HepG2 (cell line): ENCODE data around the gene MAP3K1. TPM values are rescaled to one million over a fixed set of nuclear protein-coding genes. Genes with fewer than 3 reads are reported as not detected.
A peak's percentile ranks its signal among the peaks of the same experiment; 100 is the strongest.
"Not testable (repeated sequence)": the region's sequence is repeated elsewhere in the genome, so short reads cannot be mapped to it uniquely, and the experiment has no call there.

ENCODE experiments used
- ATAC-seq: fragments of 200-7000 bp; cut with Tn5 transposase; 3 replicates; pipeline ENCODE4 v1.9.1; 2020; ENCODE audit warnings: mild to moderate bottlenecking, moderate library complexity
- BruUV-seq: library from RNA; stranded (reverse); fragments of 400-500 nt; replicated peaks from 2 replicates; lab custom pipeline; 2021; lab: Mats Ljungman, UMichigan
- CTCF ChIA-PET: fragments of 300-600 bp; formaldehyde crosslinking; extraction: SDS; loops from one replicate; lab custom pipeline; 2021; ENCODE audit warnings: low total read pairs, inconsistent platforms, low intra/inter-chr PET ratio; lab: Yijun Ruan, JAX
- POLR2A ChIA-PET: fragments of 350-600 bp; sonication (Branson Sonifier 250); formaldehyde crosslinking; loops from one replicate; lab custom pipeline; 2020; ENCODE audit warnings: antibody characterized with exemption, inconsistent platforms; lab: Yijun Ruan, JAX
- DNase-seq: peaks from one replicate; pipeline ENCODE4 v3.0.0-alpha.2; 2015; ENCODE audit warnings: low spot score
- FAIRE-seq: peaks from 3 replicates; lab custom pipeline; 2011; peaks lifted over from hg19 to GRCh38; lab: Jason Lieb, UNC
- H2AFZ ChIP-seq: one replicate; pipeline ENCODE4 v1.6.1; 2011; ENCODE audit warnings: low read length, inconsistent platforms
- H3K27ac ChIP-seq: fragments of 300-600 bp; 3 replicates; pipeline ENCODE4 v1.8.0; 2011; ENCODE audit warnings: mixed run types, mild to moderate bottlenecking, mixed read lengths, low read length, inconsistent platforms; ENCODE audit not compliant: insufficient read depth; ENCODE audit errors: extremely low read length
- H3K27me3 ChIP-seq, 2 experiments: fragments of 200-600 bp in 1 of 2; 2 replicates in 1 of 2; 3 replicates in 1 of 2; pipeline versions ENCODE4 v1.6.0 to v1.8.0; 2011; ENCODE audit warnings: low read length in 2 of 2, mild to moderate bottlenecking in 2 of 2, moderate library complexity in 2 of 2, inconsistent platforms in 1 of 2; ENCODE audit not compliant: insufficient read depth in 2 of 2, control insufficient read depth in 1 of 2
- H3K36me3 ChIP-seq, 2 experiments: fragments of 200-600 bp in 1 of 2; replicated peaks in 1 of 2; 2 replicates in 1 of 2; 3 replicates in 1 of 2; pipeline versions ENCODE4 v1.5.1 to v1.8.0; 2011; ENCODE audit warnings: low read length in 2 of 2, inconsistent platforms in 1 of 2; ENCODE audit not compliant: insufficient read depth in 2 of 2, control insufficient read depth in 1 of 2
- H3K4me1 ChIP-seq: 2 replicates; pipeline ENCODE4 v1.5.1; 2012; ENCODE audit warnings: low read length, inconsistent platforms; ENCODE audit not compliant: insufficient read depth
- H3K4me2 ChIP-seq: 2 replicates; pipeline ENCODE4 v1.6.0; 2011; ENCODE audit warnings: low read depth, low read length, inconsistent platforms
- H3K4me3 ChIP-seq, 3 experiments: fragments of 200-600 bp in 1 of 3; sonication (generic), shearing (Covaris generic) in 1 of 3; replicated peaks in 1 of 3; 2 replicates each; pipeline ENCODE4 v1.5.1; 2011 to 2016; ENCODE audit warnings: low read length in 3 of 3, inconsistent platforms in 2 of 3, low read depth in 2 of 3, mild to moderate bottlenecking in 2 of 3, control low read depth in 1 of 3, mixed read lengths in 1 of 3; ENCODE audit not compliant: insufficient read depth in 1 of 3
- H3K79me2 ChIP-seq: one replicate; pipeline ENCODE4 v1.6.1; 2011; ENCODE audit warnings: low read length, inconsistent platforms; ENCODE audit not compliant: insufficient read depth
- H3K9ac ChIP-seq: 2 replicates; pipeline ENCODE4 v1.6.0; 2011; ENCODE audit warnings: mild to moderate bottlenecking, low read depth, low read length, inconsistent platforms; ENCODE audit not compliant: insufficient read depth
- H3K9me3 ChIP-seq: 2 replicates; pipeline ENCODE4 v1.5.1; 2012; ENCODE audit warnings: mild to moderate bottlenecking, low read length
- H4K20me1 ChIP-seq: 2 replicates; pipeline ENCODE4 v1.6.0; 2011; ENCODE audit warnings: inconsistent platforms, mild to moderate bottlenecking, low read length, moderate library complexity; ENCODE audit not compliant: insufficient read depth
- MAFK ChIP-seq, 2 experiments: IDR thresholded peaks in 1 of 2; conservative IDR thresholded peaks in 1 of 2; 2 replicates each; pipeline ENCODE4 v1.6.1; 2011; ENCODE audit warnings: improper control_type of control experiment in 2 of 2, low read length in 2 of 2
- ZNF121 ChIP-seq: sonication (generic); formaldehyde crosslinking; IDR thresholded peaks from 2 replicates; pipeline ENCODE4 v1.5.0; 2020; ENCODE audit warnings: mild to moderate bottlenecking, missing genetic modification reagents
- WGBS: methylation state at CpG from one replicate; pipeline ENCODE4 v1.1.6; 2017; ENCODE audit warnings: low lambda C conversion rate; 5-methylcytosine and 5-hydroxymethylcytosine counted together
- in situ Hi-C: cut with HindIII; loops from 2 replicates; pipeline ENCODE4 v1.10.0; 2017; ENCODE audit warnings: low pct_unique_long_range_greater_than_20kb; ENCODE audit not compliant: extremely low pct_ligation_motif_present
- intact Hi-C: fragments of 100-400 bp; cut with micrococcal nuclease; formaldehyde crosslinking; loops from one replicate; pipeline ENCODE4 v1.10.0; 2022; ENCODE audit not compliant: unreplicated experiment
- polyA plus RNA-seq, 8 experiments: library from polyadenylated mRNA; depleted of rRNA in 3 of 8; stranded (reverse) in 7 of 8; unstranded in 1 of 8; fragments of >200 nt; fragmentation: Illumina TruSeq in 4 of 8; extraction: Trizol in 4 of 8; gene quantifications; 2 replicates each; pipeline versions ENCODE4 v1.2.1 to v1.2.3, GENCODE V29; 2011 to 2016; ENCODE audit warnings: low read depth in 4 of 8, missing spikeins in 1 of 8, mixed read lengths in 1 of 8; ENCODE audit not compliant: insufficient read depth in 1 of 8
- total RNA-seq, 5 experiments: library from RNA; depleted of rRNA; stranded (reverse); fragments of >200 nt; fragmentation: Illumina TruSeq; extraction: Trizol; gene quantifications; 2 replicates each; pipeline ENCODE4 v1.2.3, GENCODE V29; 2016; ENCODE audit warnings: low read depth in 1 of 5
- TF ChIP-seq, protein P1 (sequence below): sonication (generic); formaldehyde crosslinking; IDR thresholded peaks from 2 replicates; pipeline ENCODE4 v1.8.0; 2022; ENCODE audit warnings: missing genetic modification reagents, low read depth, mild to moderate bottlenecking, borderline replicate concordance

The MAP3K1 gene
- total and polyA plus RNA-seq, 2 of the 13 experiments (the other 11 are each of a cell fraction or from before 2014, with no cell fraction given): 16.4 to 30.3 TPM

DNA sequence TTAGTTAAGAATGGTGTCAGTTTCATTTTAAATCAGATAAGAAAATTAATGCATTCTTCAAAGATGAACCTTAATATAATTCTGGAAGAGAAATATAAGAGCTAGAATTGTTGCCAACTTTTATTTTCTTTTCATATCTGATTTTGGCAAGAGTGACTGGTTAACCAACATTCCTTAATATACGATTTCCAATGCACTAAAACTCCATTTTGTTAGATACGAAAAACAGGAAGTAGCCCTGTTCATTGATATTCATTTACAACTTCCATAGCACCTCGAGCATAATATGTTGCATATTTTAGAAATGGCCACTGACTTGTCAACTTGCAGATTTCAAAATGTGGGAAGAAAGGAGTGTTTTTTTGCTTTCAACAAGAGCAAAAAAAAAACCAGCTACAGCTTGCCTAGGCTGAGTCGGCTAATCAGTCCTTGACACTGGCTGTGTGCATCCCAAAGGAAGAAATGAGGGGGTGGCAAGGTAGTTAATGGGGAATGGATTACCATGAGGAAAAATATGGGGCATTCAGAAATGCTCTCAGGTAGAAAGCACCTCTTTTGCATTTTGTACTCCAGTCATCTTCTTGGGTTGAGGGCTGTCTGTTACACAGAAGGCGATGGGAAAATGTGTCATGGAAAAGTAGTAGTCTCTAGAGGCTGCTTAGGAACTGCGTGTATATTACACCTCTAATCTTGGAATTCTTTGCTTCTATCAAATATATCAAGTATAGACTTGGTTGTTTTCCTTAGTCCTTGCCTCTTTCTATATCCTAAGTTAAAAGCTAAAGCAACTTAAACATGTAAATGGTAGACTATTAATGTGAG lies 3.9 kb downstream of the MAP3K1 start:
- no peak overlapping the region for H2AFZ ChIP-seq
- CTCF ChIA-PET: no interaction called here
- H3K27ac ChIP-seq: no peak overlapping the region
- peaks cover 63% of the 10 kb centered on the region for H3K4me1 ChIP-seq
- H3K27me3 ChIP-seq: no peaks in the 10 kb centered on the region; a peak in 1 of 5 replicates
- H3K4me3 ChIP-seq: peak overlapping the region in 2 of 3 experiments; percentile 17 to 89; a peak in 3 of 6 replicates
- peaks cover 37% of the 10 kb centered on the region for H4K20me1 ChIP-seq
- no peaks in the 10 kb centered on the region for H3K9me3 ChIP-seq
- no peak overlapping the region; the same call in 1 of the 2 replicates for H3K9ac ChIP-seq
- TF ChIP-seq, protein P1, sequence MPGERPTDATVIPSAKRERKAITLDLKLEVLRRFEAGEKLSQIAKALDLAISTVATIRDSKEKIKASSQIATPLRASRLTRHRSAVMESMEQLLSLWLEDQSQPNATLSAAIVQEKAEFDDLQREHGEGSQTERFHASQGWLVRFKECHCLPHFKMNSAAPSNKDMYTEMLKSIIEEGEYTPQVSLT (CRISPR knock-in tag): no peak
- TF ChIP-seq MAFK (conservative IDR thresholded peaks at IDR 0.05 in 1 of 2, IDR thresholded peaks at IDR 0.05 in 1 of 2; ENCODE audit: low read length in 2 of 2): 0 out of 4 replicates have a peak, but pooled peaks of 1 of the 2 experiments have one; percentile 4
- in situ Hi-C loops: no loop called here
- FAIRE-seq (no peak), ATAC-seq (no peak), DNase-seq (no peak)
- POLR2A ChIA-PET: interaction anchor here (1.9 kb wide), 1 partner anchor 339 kb away, joined by 6 read pairs; no protein-coding TSS in a partner anchor
- WGBS: 86% methylated on average over 6 of the region's 6 CpGs
- intact Hi-C loops: loop anchor here (5.0 kb wide), 3 partner anchors 182 to 547 kb away; no protein-coding TSS in a partner anchor
- peaks cover 86% of the 10 kb centered on the region for H3K79me2 ChIP-seq
- peak overlapping the region; percentile 77 for H3K4me2 ChIP-seq
- peaks cover 0 to 4% of the 10 kb centered on the region in 2 experiments; a peak in 1 of 5 replicates for H3K36me3 ChIP-seq
- no TSS peak for BruUV-seq

DNA sequence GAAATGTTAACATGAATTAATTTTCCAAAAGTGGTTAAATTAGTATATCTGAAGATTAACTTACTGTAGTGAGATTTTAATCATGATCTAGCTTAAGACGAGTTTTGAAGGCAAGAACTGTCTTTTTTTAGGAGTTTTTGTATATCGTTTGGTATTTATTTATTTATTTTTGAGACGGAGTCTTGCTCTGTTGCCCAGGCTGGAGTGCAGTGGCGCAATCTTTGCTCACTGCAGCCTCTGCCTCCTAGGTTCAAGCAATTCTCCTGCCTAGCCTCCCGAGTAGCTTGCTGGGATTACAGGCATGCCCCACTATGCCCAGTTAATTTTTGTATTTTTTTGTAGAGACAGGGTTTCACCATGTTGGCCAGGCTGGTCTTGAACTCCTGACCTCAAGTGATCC lies 6.5 kb downstream of the MAP3K1 start:
- H3K9ac ChIP-seq, H2AFZ ChIP-seq, intact Hi-C loops, H3K36me3 ChIP-seq, ATAC-seq, H3K9me3 ChIP-seq, in situ Hi-C loops, H3K4me3 ChIP-seq, H3K27ac ChIP-seq, DNase-seq, CTCF ChIA-PET, BruUV-seq, H3K27me3 ChIP-seq, H3K4me2 ChIP-seq, POLR2A ChIA-PET, FAIRE-seq: not testable (repeated sequence)
- peaks cover 52% of the 10 kb centered on the region for H4K20me1 ChIP-seq
- H3K79me2 ChIP-seq: peaks cover 99% of the 10 kb centered on the region
- TF ChIP-seq ZNF121 (CRISPR knock-in tag): peak; percentile 88
- H3K4me1 ChIP-seq: peaks cover 81% of the 10 kb centered on the region
- 93% methylated on average over 5 of the region's 5 CpGs for WGBS
